Non-pigmented ciliary epithelial cell (primary cell): ENCODE data around the gene UTP25.
"Not testable (repeated sequence)": the region's sequence is repeated elsewhere in the genome, so short reads cannot be mapped to it uniquely, and the experiment has no call there.

Source experiments
- DNase-seq: peaks from one replicate; pipeline ENCODE4 v3.0.0-alpha.2; 2010; ENCODE audit warnings: low read depth

UTP25 gene

DNA sequence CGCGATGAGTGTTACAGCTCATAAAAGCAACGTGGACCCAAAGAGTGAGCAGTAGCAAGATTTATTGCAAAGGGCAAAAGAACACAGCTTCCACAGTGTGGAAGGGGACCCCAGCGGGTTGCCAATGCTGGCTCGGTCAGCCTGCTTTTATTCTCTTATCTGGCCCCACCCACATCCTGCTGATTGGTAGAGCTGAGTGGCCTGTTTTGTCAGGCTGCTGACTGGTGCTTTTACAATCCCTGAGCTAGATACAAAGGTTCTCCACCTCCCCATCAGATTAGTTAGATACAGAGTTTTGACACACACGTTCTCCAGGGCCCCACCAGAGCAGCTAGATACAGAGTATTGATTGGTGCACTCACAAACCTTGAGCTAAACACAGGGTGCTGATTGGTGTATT, 70.5 kb downstream of the UTP25 start:
- not testable (repeated sequence) for DNase-seq

DNA sequence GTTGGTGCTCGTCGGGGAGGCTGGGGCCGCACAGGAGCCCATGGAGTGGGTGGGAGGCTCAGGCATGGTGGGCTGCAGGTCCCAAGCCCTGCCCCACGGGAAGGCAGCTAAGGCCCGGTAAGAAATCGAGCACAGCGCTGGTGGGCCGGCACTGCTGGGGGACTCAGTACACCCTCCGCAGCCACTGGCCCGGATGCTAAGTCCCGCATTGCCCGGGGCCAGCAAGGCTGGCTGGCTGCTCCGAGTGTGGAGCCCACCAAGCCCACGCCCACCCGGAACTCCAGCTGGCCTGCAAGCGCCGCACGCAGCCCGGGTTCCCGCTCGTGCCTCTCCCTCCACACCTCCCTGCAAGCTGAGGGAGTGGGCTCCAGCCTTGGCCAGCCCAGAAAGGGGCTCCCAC, 71.1 kb downstream of the UTP25 start:
- DNase-seq: not testable (repeated sequence)

GRCh38 chr1:209899948-209900347, 72.2 kb downstream of the UTP25 start:
- no peak for DNase-seq

GRCh38 chr1:209900734-209901133, 73.0 kb downstream of the UTP25 start:
- DNase-seq: peak; percentile 53

DNA sequence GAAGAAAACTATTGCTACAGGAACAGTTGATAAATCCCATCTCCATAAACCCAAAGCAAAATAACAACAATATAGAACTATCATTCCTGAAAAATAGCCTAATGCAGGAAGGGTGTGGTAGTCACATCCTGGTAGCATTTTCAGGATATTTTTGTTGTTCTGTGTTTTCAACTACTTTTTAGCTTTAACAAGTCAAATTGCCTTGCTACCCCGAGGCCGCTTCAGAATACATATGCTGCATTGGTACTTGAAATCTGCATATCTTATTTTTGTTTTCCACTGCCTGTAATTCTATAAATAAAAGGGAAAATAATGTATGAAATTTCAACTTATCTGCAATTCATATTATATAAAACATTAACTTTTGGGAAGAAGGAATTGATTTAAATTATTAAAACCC, 73.4 kb downstream of the UTP25 start:
- no peak for DNase-seq

GRCh38 chr1:209904774-209905173, 77.0 kb downstream of the UTP25 start:
- not testable (repeated sequence) for DNase-seq
